Umbilical cord (tissue), 2 donors: ENCODE data around the gene GFRA1. TPM values are rescaled to one million over a fixed set of nuclear protein-coding genes. Genes with fewer than 3 reads are reported as not detected.

ENCODE experiments used
- DNase-seq: peaks from one replicate; pipeline ENCODE4 v3.0.0-alpha.2; 2015; ENCODE audit warnings: low spot score
- total RNA-seq: library from RNA; depleted of rRNA; stranded (reverse); fragments of >200 nt; gene quantifications from one replicate; pipeline ENCODE4 v1.2.3, GENCODE V29; 2014; ENCODE audit warnings: low replicate concordance; ENCODE audit not compliant: insufficient read depth

The GFRA1 gene
- total RNA-seq, 1 donor from 2014 or later = 7.2 TPM

- no peak for DNase-seq
Measured at GRCh38 chr10:116130006-116130405, 143.0 kb downstream of the GFRA1 start.

GRCh38 chr10:116126954-116127695, 145.9 kb downstream of the GFRA1 start:
- DNase-seq = no peak

- DNase-seq = no peak
Measured at GRCh38 chr10:116126239-116126638, 146.8 kb downstream of the GFRA1 start.

- DNase-seq = no peak
Measured at GRCh38 chr10:116125180-116125579, 147.8 kb downstream of the GFRA1 start.

- DNase-seq = no peak
Measured at GRCh38 chr10:116124777-116125176, 148.2 kb downstream of the GFRA1 start.

- no peak for DNase-seq
Measured at GRCh38 chr10:116122664-116123063, 150.3 kb downstream of the GFRA1 start.

- no peak for DNase-seq
Measured at GRCh38 chr10:116121640-116122525, 151.1 kb downstream of the GFRA1 start.

GRCh38 chr10:116120688-116121455, 152.1 kb downstream of the GFRA1 start:
- no peak for DNase-seq

GRCh38 chr10:116118847-116119246, 154.2 kb downstream of the GFRA1 start:
- DNase-seq = no peak

GRCh38 chr10:116115797-116116196, 157.2 kb downstream of the GFRA1 start:
- DNase-seq = no peak

- DNase-seq = no peak
Measured at GRCh38 chr10:116115036-116115641, 157.9 kb downstream of the GFRA1 start.

- DNase-seq = no peak
Measured at GRCh38 chr10:116113721-116114501, 159.1 kb downstream of the GFRA1 start.

GRCh38 chr10:116112232-116113231, 160.5 kb downstream of the GFRA1 start:
- DNase-seq = no peak

GRCh38 chr10:116111483-116112095, 161.4 kb downstream of the GFRA1 start:
- DNase-seq = no peak

GRCh38 chr10:116110736-116111135, 162.3 kb downstream of the GFRA1 start:
- DNase-seq = no peak

GRCh38 chr10:116109881-116110280, 163.1 kb downstream of the GFRA1 start:
- DNase-seq = no peak

GRCh38 chr10:116109481-116109880, 163.5 kb downstream of the GFRA1 start:
- DNase-seq = no peak

GRCh38 chr10:116108095-116108494, 164.9 kb downstream of the GFRA1 start:
- DNase-seq = no peak

GRCh38 chr10:116106611-116107010, 166.4 kb downstream of the GFRA1 start:
- no peak for DNase-seq
